GM21717 (cell line): ENCODE data around the gene PHYH.
"Not testable (repeated sequence)": the region's sequence is repeated elsewhere in the genome, so short reads cannot be mapped to it uniquely, and the experiment has no call there.

Experiments
- ATAC-seq: cut with Tn5 transposase; IDR thresholded peaks from one replicate; pipeline ENCODE4 v1.9.1; 2021; ENCODE audit warnings: mild to moderate bottlenecking, moderate library complexity; ENCODE audit not compliant: unreplicated experiment

Gene PHYH

GRCh38 chr10:13276146-13276545, 23.7 kb downstream of the PHYH start:
- not testable (repeated sequence) for ATAC-seq

- ATAC-seq = no peak
These were observed 27.7 kb downstream of the PHYH start for GRCh38 chr10:13272164-13272571.

GRCh38 chr10:13271552-13272163, 28.2 kb downstream of the PHYH start:
- ATAC-seq = no peak

GRCh38 chr10:13270877-13271551, 28.9 kb downstream of the PHYH start:
- no peak for ATAC-seq

GRCh38 chr10:13268841-13269240, 31.0 kb downstream of the PHYH start:
- ATAC-seq = no peak

- ATAC-seq = no peak
These were observed 31.6 kb downstream of the PHYH start for GRCh38 chr10:13268310-13268709.

GRCh38 chr10:13263591-13263990, 36.3 kb downstream of the PHYH start:
- ATAC-seq = no peak

GRCh38 chr10:13262433-13262832, 37.4 kb downstream of the PHYH start:
- ATAC-seq = no peak

- ATAC-seq = no peak
These were observed 42.2 kb downstream of the PHYH start for GRCh38 chr10:13257621-13258140.

- ATAC-seq = no peak
These were observed 43.2 kb downstream of the PHYH start for GRCh38 chr10:13256627-13257026.

- ATAC-seq = no peak
These were observed 46.1 kb downstream of the PHYH start for GRCh38 chr10:13253726-13254125.

- ATAC-seq = no peak
These were observed 52.1 kb downstream of the PHYH start for GRCh38 chr10:13247784-13248183.

- no peak for ATAC-seq
These were observed 52.6 kb downstream of the PHYH start for GRCh38 chr10:13247246-13247645.

GRCh38 chr10:13242260-13242659, 57.6 kb downstream of the PHYH start:
- ATAC-seq = not testable (repeated sequence)

- no peak for ATAC-seq
These were observed 58.3 kb downstream of the PHYH start for GRCh38 chr10:13241613-13242012.

- ATAC-seq = no peak
These were observed 59.9 kb downstream of the PHYH start for GRCh38 chr10:13239923-13240322.

GRCh38 chr10:13238271-13239077, 61.4 kb downstream of the PHYH start:
- ATAC-seq = no peak

GRCh38 chr10:13236638-13237037, 63.2 kb downstream of the PHYH start:
- ATAC-seq = no peak

- ATAC-seq = not testable (repeated sequence)
These were observed 65.1 kb downstream of the PHYH start for GRCh38 chr10:13234736-13235135.

- ATAC-seq = no peak
These were observed 65.7 kb downstream of the PHYH start, which contains the start of gene UCMA for GRCh38 chr10:13234172-13234571. Gene UCMA, minus strand, starts transcription at chr10:13234374. Its CDS starts 116 bp downstream, at chr10:13234258.

- ATAC-seq = no peak
These were observed 66.5 kb downstream of the PHYH start for GRCh38 chr10:13233358-13233757.

GRCh38 chr10:13231808-13232207, 68.1 kb downstream of the PHYH start:
- no peak for ATAC-seq
